Measurements from ENCODE around the gene RNF138. TPM values are rescaled to one million over a fixed set of nuclear protein-coding genes. Genes with fewer than 3 reads are reported as not detected.

The RNF138 gene
- total RNA-seq, 2 donors from 2014 or later = 45.2 to 59.6 TPM

GRCh38 chr18:32060026-32060425 is 31.6 kb upstream of the RNF138 start:
- Histone ChIP-seq H3K9ac (ENCODE audit: extremely low read depth, low read length, poor library complexity, severe bottlenecking) (no peak overlapping the region), H3K4me1 (ENCODE audit: control insufficient read depth, insufficient read depth, low read length) (no peaks in the 10 kb centered on the region), H3K4me3 (ENCODE audit: low read length) (no peak overlapping the region), H3K9me3 (ENCODE audit: control insufficient read depth, low read length) (peaks cover 4% of the 10 kb centered on the region), H3K27me3 (ENCODE audit: control insufficient read depth, insufficient read depth, low read length, poor library complexity, severe bottlenecking) (no peaks in the 10 kb centered on the region), H3K36me3 (ENCODE audit: control insufficient read depth, insufficient read depth, low read length) (peaks cover 76% of the 10 kb centered on the region), H3K27ac (ENCODE audit: low read depth, low read length) (no peak overlapping the region)
- 96% methylated on average over 2 of the region's 2 CpGs; no CpG with 5 or more reads in 1 of the 2 experiments for WGBS, 2 experiments (ENCODE audit: insufficient coverage in 1 of 2, insufficient read length in 1 of 2)
- H3K4me1 Mint-ChIP-seq = peaks cover 14% of the 10 kb centered on the region
- H3K27ac Mint-ChIP-seq = no peak overlapping the region
- peaks cover 49% of the 10 kb centered on the region for H3K36me3 Mint-ChIP-seq (ENCODE audit: low read depth)
- H3K27me3 Mint-ChIP-seq (ENCODE audit: insufficient read depth) = no peaks in the 10 kb centered on the region
- DNase-seq = no peak
- H3K4me3 Mint-ChIP-seq = no peak overlapping the region
- no peaks in the 10 kb centered on the region for H3K9me3 Mint-ChIP-seq
- TF ChIP-seq CTCF (conservative IDR thresholded peaks at IDR 0.05) = no peak

GRCh38 chr18:32067375-32068167 is 24.1 kb upstream of the RNF138 start:
- Mint-ChIP-seq H3K36me3 (ENCODE audit: low read depth) (peaks cover 57% of the 10 kb centered on the region), H3K4me3 (no peak overlapping the region), H3K27ac (no peak overlapping the region), H3K27me3 (ENCODE audit: insufficient read depth) (no peaks in the 10 kb centered on the region), H3K9me3 (no peaks in the 10 kb centered on the region), H3K4me1 (no peaks in the 10 kb centered on the region)
- H3K27me3 ChIP-seq (ENCODE audit: control insufficient read depth, insufficient read depth, low read length, poor library complexity, severe bottlenecking) = no peaks in the 10 kb centered on the region
- H3K9me3 ChIP-seq (ENCODE audit: control insufficient read depth, low read length) = no peaks in the 10 kb centered on the region
- no peak overlapping the region for H3K9ac ChIP-seq (ENCODE audit: extremely low read depth, low read length, poor library complexity, severe bottlenecking)
- TF ChIP-seq CTCF (conservative IDR thresholded peaks at IDR 0.05) = no peak
- H3K4me1 ChIP-seq (ENCODE audit: control insufficient read depth, insufficient read depth, low read length) = no peaks in the 10 kb centered on the region
- peaks cover 89% of the 10 kb centered on the region for H3K36me3 ChIP-seq (ENCODE audit: control insufficient read depth, insufficient read depth, low read length)
- WGBS, 2 experiments (ENCODE audit: insufficient coverage in 1 of 2, insufficient read length in 1 of 2) = 92 to 100% methylated on average over 2 to 3 of the region's 3 CpGs
- DNase-seq = no peak
- H3K27ac ChIP-seq (ENCODE audit: low read depth, low read length) = no peak overlapping the region
- H3K4me3 ChIP-seq (ENCODE audit: low read length) = no peak overlapping the region

GRCh38 chr18:32072321-32072720 is 19.4 kb upstream of the RNF138 start:
- no peaks in the 10 kb centered on the region for H3K9me3 Mint-ChIP-seq
- Histone ChIP-seq H3K9ac (ENCODE audit: extremely low read depth, low read length, poor library complexity, severe bottlenecking) (no peak overlapping the region), H3K4me1 (ENCODE audit: control insufficient read depth, insufficient read depth, low read length) (no peaks in the 10 kb centered on the region), H3K36me3 (ENCODE audit: control insufficient read depth, insufficient read depth, low read length) (peaks cover 73% of the 10 kb centered on the region), H3K9me3 (ENCODE audit: control insufficient read depth, low read length) (no peaks in the 10 kb centered on the region), H3K4me3 (ENCODE audit: low read length) (no peak overlapping the region), H3K27me3 (ENCODE audit: control insufficient read depth, insufficient read depth, low read length, poor library complexity, severe bottlenecking) (no peaks in the 10 kb centered on the region), H3K27ac (ENCODE audit: low read depth, low read length) (no peak overlapping the region)
- 85 to 97% methylated on average over 3 to 4 of the region's 4 CpGs for whole genome bisulfite sequencing, 2 experiments (ENCODE audit: insufficient coverage in 1 of 2, insufficient read length in 1 of 2)
- H3K4me3 Mint-ChIP-seq = no peak overlapping the region
- DNase-seq = no peak
- H3K36me3 Mint-ChIP-seq (ENCODE audit: low read depth) = peaks cover 50% of the 10 kb centered on the region
- TF ChIP-seq CTCF (conservative IDR thresholded peaks at IDR 0.05) = peak; percentile 61
- H3K4me1 Mint-ChIP-seq = no peaks in the 10 kb centered on the region
- H3K27me3 Mint-ChIP-seq (ENCODE audit: insufficient read depth) = no peaks in the 10 kb centered on the region
- no peak overlapping the region for H3K27ac Mint-ChIP-seq

All from endodermal cell (in vitro differentiated cells).